BJ (cell line): Measurements from ENCODE around the gene KIRREL2. TPM values are rescaled to one million over a fixed set of nuclear protein-coding genes. Genes with fewer than 3 reads are reported as not detected.

Experiments
- CTCF ChIA-PET: fragments of 350-600 bp; formaldehyde crosslinking; extraction: SDS; loops from one replicate; lab custom pipeline; 2021; ENCODE audit warnings: antibody characterized with exemption, inconsistent platforms; lab: Yijun Ruan, JAX
- POLR2A ChIA-PET: fragments of 300-600 bp; sonication (Branson Sonifier 250); formaldehyde crosslinking; extraction: SDS; loops from one replicate; lab custom pipeline; 2021; ENCODE audit warnings: antibody characterized with exemption; lab: Charles Lee
- DNase-seq: peaks from one replicate; pipeline ENCODE4 v3.0.0-alpha.2; 2011; ENCODE audit warnings: low read depth
- H3K27me3 ChIP-seq: 2 replicates; pipeline ENCODE4 v1.6.0; 2011; ENCODE audit warnings: low read length; ENCODE audit not compliant: control insufficient read depth, insufficient read depth
- H3K36me3 ChIP-seq: 2 replicates; pipeline ENCODE4 v1.5.1; 2011; ENCODE audit warnings: low read length; ENCODE audit not compliant: control insufficient read depth, insufficient read depth
- H3K4me3 ChIP-seq: 2 replicates; pipeline ENCODE4 v1.5.1; 2011; ENCODE audit warnings: low read depth, mild to moderate bottlenecking, control low read depth, low read length
- CTCF ChIP-seq: IDR thresholded peaks from 2 replicates; pipeline ENCODE4 v1.5.1; 2011; ENCODE audit warnings: low read depth, mild to moderate bottlenecking, control low read depth, inconsistent platforms, low read length, moderate library complexity; ENCODE audit not compliant: insufficient read depth
- polyA plus RNA-seq: library from polyadenylated mRNA; depleted of rRNA; stranded (reverse); fragments of >200 nt; gene quantifications from 2 replicates; pipeline ENCODE4 v1.2.3, GENCODE V29; 2011

The KIRREL2 gene
- polyA plus RNA-seq, 1 experiment: not detected

- no peak for TF ChIP-seq CTCF
- Histone ChIP-seq H3K36me3 (no peaks in the 10 kb centered on the region), H3K4me3 (no peak overlapping the region), H3K27me3 (peaks cover 17% of the 10 kb centered on the region)
- DNase-seq: no peak
- ChIA-PET CTCF (no interaction called here), POLR2A (no interaction called here)
Measured at GRCh38 chr19:35841961-35842595, 14.6 kb upstream of the KIRREL2 start.

GRCh38 chr19:35842666-35843272 lies 13.9 kb upstream of the KIRREL2 start:
- Histone ChIP-seq H3K36me3 (no peaks in the 10 kb centered on the region), H3K27me3 (peaks cover 17% of the 10 kb centered on the region), H3K4me3 (no peak overlapping the region)
- TF ChIP-seq CTCF: no peak
- POLR2A ChIA-PET: no interaction called here
- DNase-seq: no peak
- CTCF ChIA-PET: no interaction called here

GRCh38 chr19:35843676-35844481 lies 12.8 kb upstream of the KIRREL2 start:
- Histone ChIP-seq H3K4me3 (no peak overlapping the region), H3K27me3 (peaks cover 17% of the 10 kb centered on the region), H3K36me3 (no peaks in the 10 kb centered on the region)
- DNase-seq: no peak
- CTCF ChIA-PET: interaction anchor here (1.3 kb wide), 1 partner anchor 150 kb away, joined by 3 read pairs; no protein-coding TSS in a partner anchor
- POLR2A ChIA-PET: no interaction called here
- TF ChIP-seq CTCF: no peak

- Histone ChIP-seq H3K4me3 (no peak overlapping the region), H3K27me3 (peaks cover 19% of the 10 kb centered on the region), H3K36me3 (no peaks in the 10 kb centered on the region)
- TF ChIP-seq CTCF: no peak
- ChIA-PET POLR2A (no interaction called here), CTCF (interaction anchor here (1.2 to 1.3 kb wide), 2 partner anchors 33 to 150 kb away, joined by 3 read pairs; no protein-coding TSS in a partner anchor)
- no peak for DNase-seq
Measured at GRCh38 chr19:35844482-35845214, 12.1 kb upstream of the KIRREL2 start.
